Measurements from ENCODE around the gene C19orf33.

DNA sequence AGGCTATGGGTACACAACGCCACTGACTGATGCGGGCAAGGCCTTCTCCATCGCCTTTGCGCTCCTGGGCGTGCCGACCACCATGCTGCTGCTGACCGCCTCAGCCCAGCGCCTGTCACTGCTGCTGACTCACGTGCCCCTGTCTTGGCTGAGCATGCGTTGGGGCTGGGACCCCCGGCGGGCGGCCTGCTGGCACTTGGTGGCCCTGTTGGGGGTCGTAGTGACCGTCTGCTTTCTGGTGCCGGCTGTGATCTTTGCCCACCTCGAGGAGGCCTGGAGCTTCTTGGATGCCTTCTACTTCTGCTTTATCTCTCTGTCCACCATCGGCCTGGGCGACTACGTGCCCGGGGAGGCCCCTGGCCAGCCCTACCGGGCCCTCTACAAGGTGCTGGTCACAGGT is 22.5 kb downstream of the C19orf33 start:
- TF ChIP-seq FOXJ3 (CRISPR knock-in tag; IDR thresholded peaks at IDR 0.05; ENCODE audit: borderline replicate concordance), result no peak
- TF ChIP-seq CDX4 (CRISPR knock-in tag; IDR thresholded peaks at IDR 0.05; ENCODE audit: borderline replicate concordance), result no peak
- TF ChIP-seq SP1 (CRISPR knock-in tag; conservative IDR thresholded peaks at IDR 0.05), result no peak
- TF ChIP-seq, protein P1, sequence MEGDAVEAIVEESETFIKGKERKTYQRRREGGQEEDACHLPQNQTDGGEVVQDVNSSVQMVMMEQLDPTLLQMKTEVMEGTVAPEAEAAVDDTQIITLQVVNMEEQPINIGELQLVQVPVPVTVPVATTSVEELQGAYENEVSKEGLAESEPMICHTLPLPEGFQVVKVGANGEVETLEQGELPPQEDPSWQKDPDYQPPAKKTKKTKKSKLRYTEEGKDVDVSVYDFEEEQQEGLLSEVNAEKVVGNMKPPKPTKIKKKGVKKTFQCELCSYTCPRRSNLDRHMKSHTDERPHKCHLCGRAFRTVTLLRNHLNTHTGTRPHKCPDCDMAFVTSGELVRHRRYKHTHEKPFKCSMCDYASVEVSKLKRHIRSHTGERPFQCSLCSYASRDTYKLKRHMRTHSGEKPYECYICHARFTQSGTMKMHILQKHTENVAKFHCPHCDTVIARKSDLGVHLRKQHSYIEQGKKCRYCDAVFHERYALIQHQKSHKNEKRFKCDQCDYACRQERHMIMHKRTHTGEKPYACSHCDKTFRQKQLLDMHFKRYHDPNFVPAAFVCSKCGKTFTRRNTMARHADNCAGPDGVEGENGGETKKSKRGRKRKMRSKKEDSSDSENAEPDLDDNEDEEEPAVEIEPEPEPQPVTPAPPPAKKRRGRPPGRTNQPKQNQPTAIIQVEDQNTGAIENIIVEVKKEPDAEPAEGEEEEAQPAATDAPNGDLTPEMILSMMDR (IDR thresholded peaks at IDR 0.05), result no peak
- TF ChIP-seq FOXP1 (CRISPR knock-in tag; IDR thresholded peaks at IDR 0.05; ENCODE audit: borderline replicate concordance), result no peak
- no peak for TF ChIP-seq TEAD4 (CRISPR knock-in tag; IDR thresholded peaks at IDR 0.05)
- no peak for TF ChIP-seq ZNF512 (CRISPR knock-in tag; IDR thresholded peaks at IDR 0.05; ENCODE audit: borderline replicate concordance)
- no peak for TF ChIP-seq MAX (CRISPR knock-in tag; IDR thresholded peaks at IDR 0.05)
- TF ChIP-seq HMGA2 (CRISPR knock-in tag; IDR thresholded peaks at IDR 0.05), result no peak
- TF ChIP-seq, protein P2, sequence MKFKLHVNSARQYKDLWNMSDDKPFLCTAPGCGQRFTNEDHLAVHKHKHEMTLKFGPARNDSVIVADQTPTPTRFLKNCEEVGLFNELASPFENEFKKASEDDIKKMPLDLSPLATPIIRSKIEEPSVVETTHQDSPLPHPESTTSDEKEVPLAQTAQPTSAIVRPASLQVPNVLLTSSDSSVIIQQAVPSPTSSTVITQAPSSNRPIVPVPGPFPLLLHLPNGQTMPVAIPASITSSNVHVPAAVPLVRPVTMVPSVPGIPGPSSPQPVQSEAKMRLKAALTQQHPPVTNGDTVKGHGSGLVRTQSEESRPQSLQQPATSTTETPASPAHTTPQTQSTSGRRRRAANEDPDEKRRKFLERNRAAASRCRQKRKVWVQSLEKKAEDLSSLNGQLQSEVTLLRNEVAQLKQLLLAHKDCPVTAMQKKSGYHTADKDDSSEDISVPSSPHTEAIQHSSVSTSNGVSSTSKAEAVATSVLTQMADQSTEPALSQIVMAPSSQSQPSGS (CRISPR knock-in tag; IDR thresholded peaks at IDR 0.05; ENCODE audit: borderline replicate concordance, low read depth), result no peak
- TF ChIP-seq, protein P3, sequence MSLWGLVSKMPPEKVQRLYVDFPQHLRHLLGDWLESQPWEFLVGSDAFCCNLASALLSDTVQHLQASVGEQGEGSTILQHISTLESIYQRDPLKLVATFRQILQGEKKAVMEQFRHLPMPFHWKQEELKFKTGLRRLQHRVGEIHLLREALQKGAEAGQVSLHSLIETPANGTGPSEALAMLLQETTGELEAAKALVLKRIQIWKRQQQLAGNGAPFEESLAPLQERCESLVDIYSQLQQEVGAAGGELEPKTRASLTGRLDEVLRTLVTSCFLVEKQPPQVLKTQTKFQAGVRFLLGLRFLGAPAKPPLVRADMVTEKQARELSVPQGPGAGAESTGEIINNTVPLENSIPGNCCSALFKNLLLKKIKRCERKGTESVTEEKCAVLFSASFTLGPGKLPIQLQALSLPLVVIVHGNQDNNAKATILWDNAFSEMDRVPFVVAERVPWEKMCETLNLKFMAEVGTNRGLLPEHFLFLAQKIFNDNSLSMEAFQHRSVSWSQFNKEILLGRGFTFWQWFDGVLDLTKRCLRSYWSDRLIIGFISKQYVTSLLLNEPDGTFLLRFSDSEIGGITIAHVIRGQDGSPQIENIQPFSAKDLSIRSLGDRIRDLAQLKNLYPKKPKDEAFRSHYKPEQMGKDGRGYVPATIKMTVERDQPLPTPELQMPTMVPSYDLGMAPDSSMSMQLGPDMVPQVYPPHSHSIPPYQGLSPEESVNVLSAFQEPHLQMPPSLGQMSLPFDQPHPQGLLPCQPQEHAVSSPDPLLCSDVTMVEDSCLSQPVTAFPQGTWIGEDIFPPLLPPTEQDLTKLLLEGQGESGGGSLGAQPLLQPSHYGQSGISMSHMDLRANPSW (CRISPR knock-in tag; conservative IDR thresholded peaks at IDR 0.05; ENCODE audit: low read depth), result no peak
